ENCODE measurements around the gene PHACTR1. TPM values are rescaled to one million over a fixed set of nuclear protein-coding genes. Genes with fewer than 3 reads are reported as not detected.

The PHACTR1 gene
- total RNA-seq, 4 donors from 2014 or later: 1.2 to 3.2 (median 1.6) TPM; not detected in 1

DNA sequence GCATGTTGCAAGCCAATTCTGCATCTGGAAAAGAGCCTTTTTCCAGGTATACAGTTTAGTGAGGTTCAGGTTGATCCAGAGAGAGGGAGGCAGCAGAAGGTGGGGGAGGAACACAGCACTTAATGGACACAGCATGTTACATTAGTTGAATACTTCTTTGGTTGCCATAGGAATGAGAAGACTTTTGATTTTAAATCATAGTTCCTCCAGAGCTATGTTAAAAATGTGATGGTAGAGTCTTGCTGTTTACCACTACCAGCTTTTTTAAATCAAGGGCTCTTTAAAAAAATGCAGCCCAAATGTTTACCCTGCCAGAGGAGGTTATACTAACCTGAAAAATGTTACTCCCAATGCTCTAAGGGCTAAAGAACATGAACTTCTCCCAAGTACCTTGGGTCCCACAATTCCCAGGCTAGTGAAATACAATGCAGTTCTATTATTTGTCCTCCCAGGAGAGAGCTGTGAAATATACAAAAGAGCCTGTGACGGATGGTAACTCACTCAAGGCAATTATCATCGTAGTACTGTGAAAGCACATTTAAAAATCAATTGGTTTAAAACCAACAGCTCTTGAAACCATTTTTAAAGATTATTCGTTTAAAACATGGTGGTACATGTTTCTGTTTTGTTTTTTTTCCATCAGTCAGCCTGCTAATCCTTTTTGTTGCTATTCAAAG, 6.9 kb upstream of the PHACTR1 start:
- Histone ChIP-seq H3K36me3 (no peaks in the 10 kb centered on the region), H3K4me1 (no peaks in the 10 kb centered on the region), H3K9me3 (no peaks in the 10 kb centered on the region), H3K27me3 (peaks cover 9% of the 10 kb centered on the region), H3K27ac (no peak overlapping the region), H3K4me3 (no peak overlapping the region)
- no peak for DNase-seq
- 54 to 56% methylated on average over 3 of the region's 3 CpGs for WGBS, 2 donors (ENCODE audit: low coverage in 1 of 2)
- no peak for TF ChIP-seq POLR2A (IDR thresholded peaks at IDR 0.05)
- no peak for TF ChIP-seq POLR2AphosphoS5 (IDR thresholded peaks at IDR 0.05)
- no peak for TF ChIP-seq EP300 (IDR thresholded peaks at IDR 0.05; ENCODE audit: low read depth)
- TF ChIP-seq, protein P1, sequence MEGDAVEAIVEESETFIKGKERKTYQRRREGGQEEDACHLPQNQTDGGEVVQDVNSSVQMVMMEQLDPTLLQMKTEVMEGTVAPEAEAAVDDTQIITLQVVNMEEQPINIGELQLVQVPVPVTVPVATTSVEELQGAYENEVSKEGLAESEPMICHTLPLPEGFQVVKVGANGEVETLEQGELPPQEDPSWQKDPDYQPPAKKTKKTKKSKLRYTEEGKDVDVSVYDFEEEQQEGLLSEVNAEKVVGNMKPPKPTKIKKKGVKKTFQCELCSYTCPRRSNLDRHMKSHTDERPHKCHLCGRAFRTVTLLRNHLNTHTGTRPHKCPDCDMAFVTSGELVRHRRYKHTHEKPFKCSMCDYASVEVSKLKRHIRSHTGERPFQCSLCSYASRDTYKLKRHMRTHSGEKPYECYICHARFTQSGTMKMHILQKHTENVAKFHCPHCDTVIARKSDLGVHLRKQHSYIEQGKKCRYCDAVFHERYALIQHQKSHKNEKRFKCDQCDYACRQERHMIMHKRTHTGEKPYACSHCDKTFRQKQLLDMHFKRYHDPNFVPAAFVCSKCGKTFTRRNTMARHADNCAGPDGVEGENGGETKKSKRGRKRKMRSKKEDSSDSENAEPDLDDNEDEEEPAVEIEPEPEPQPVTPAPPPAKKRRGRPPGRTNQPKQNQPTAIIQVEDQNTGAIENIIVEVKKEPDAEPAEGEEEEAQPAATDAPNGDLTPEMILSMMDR (IDR thresholded peaks at IDR 0.05): no peak
- intact Hi-C loops (cut with DNase I; ENCODE audit: low total_unique reads): no loop called here
- in situ Hi-C loops (cut with MboI; ENCODE audit: low pct_ligation_motif_present in 1 of 4, low pct_unique_long_range_greater_than_20kb in 1 of 4, low sequenced_read_pairs in 3 of 4): no loop called here

DNA sequence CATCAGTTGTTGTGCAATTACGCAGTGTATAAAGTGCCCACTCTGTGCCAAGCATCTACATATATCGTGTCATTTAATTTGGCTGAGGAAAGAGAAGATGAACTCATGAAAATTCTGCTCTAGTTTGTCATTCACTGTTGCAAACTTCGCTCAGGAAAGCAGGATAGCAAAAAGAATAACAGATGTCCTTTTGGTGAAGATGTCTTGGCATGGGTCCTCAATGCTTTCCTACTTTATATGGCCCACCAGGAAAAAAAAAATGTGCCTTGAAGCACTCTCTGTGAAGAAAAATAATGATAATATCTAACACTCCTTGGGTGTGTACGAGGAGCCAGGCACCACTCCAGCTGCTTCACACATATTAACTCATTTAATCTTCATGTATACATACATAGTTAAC, 5.6 kb upstream of the PHACTR1 start:
- DNase-seq: no peak
- Histone ChIP-seq H3K27ac (no peak overlapping the region), H3K4me3 (no peak overlapping the region), H3K4me1 (no peaks in the 10 kb centered on the region), H3K36me3 (no peaks in the 10 kb centered on the region), H3K9me3 (no peaks in the 10 kb centered on the region), H3K27me3 (peaks cover 19% of the 10 kb centered on the region)
- WGBS, 2 donors (ENCODE audit: low coverage in 1 of 2): 63 to 71% methylated on average over 3 to 4 of the region's 4 CpGs
- in situ Hi-C loops (cut with MboI; ENCODE audit: low pct_ligation_motif_present in 1 of 4, low pct_unique_long_range_greater_than_20kb in 1 of 4, low sequenced_read_pairs in 3 of 4): no loop called here
- intact Hi-C loops (cut with DNase I; ENCODE audit: low total_unique reads): no loop called here
- TF ChIP-seq EP300 (IDR thresholded peaks at IDR 0.05; ENCODE audit: low read depth): no peak
- TF ChIP-seq, protein P1 (IDR thresholded peaks at IDR 0.05): no peak
- no peak for TF ChIP-seq POLR2AphosphoS5 (IDR thresholded peaks at IDR 0.05)
- TF ChIP-seq POLR2A (IDR thresholded peaks at IDR 0.05): no peak

DNA sequence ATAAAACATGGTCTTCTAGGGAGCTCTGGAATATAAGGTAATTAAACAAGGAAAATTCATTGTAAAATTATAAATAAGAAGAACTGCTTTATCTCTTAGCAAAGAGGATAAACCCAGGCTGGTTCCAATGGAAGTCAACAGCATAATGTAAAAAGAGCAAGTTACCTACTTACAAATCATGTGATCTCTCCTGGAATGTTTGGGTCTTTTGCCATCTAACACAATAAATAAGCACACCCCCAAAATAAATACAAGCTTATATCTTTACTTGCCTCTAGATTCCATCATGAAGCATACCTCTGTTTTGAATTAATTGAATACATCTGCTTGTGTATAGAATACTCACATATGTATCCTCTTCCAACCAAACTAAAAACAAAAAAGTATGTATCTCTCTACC, 2.5 kb upstream of the PHACTR1 start:
- Histone ChIP-seq H3K27me3 (peaks cover 45% of the 10 kb centered on the region), H3K4me1 (no peaks in the 10 kb centered on the region), H3K4me3 (no peak overlapping the region), H3K9me3 (no peaks in the 10 kb centered on the region), H3K36me3 (no peaks in the 10 kb centered on the region), H3K27ac (no peak overlapping the region)
- intact Hi-C loops (cut with DNase I; ENCODE audit: low total_unique reads): no loop called here
- TF ChIP-seq, protein P1 (IDR thresholded peaks at IDR 0.05): no peak
- TF ChIP-seq EP300 (IDR thresholded peaks at IDR 0.05; ENCODE audit: low read depth): no peak
- TF ChIP-seq POLR2AphosphoS5 (IDR thresholded peaks at IDR 0.05): no peak
- no peak for TF ChIP-seq POLR2A (IDR thresholded peaks at IDR 0.05)
- in situ Hi-C loops (cut with MboI; ENCODE audit: low pct_ligation_motif_present in 1 of 4, low pct_unique_long_range_greater_than_20kb in 1 of 4, low sequenced_read_pairs in 3 of 4): no loop called here
- no peak for DNase-seq

DNA sequence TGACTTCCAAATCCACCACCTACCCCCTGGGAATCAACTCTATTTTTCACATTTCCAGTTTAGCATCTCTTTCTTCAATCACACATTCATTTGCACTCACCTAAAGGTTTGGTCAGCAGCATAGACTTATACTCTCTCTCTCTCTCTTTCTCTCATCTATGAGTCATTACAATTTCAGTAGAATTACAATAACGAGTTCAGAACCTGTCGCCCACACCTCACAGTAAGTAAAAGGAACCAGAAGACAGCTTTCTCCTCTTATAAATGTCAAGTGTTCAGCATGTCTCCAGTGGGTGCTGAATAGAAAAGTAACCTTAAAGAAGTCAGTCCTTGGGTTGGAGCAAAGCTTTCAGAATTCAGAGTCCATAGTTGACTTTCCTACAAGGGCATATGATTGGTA, 1.1 kb upstream of the PHACTR1 start:
- Histone ChIP-seq H3K9me3 (no peaks in the 10 kb centered on the region), H3K27me3 (peaks cover 54% of the 10 kb centered on the region), H3K27ac (no peak overlapping the region), H3K4me1 (no peaks in the 10 kb centered on the region), H3K36me3 (no peaks in the 10 kb centered on the region), H3K4me3 (no peak overlapping the region)
- intact Hi-C loops (cut with DNase I; ENCODE audit: low total_unique reads) (no loop called here), in situ Hi-C loops (cut with MboI; ENCODE audit: low pct_ligation_motif_present in 1 of 4, low pct_unique_long_range_greater_than_20kb in 1 of 4, low sequenced_read_pairs in 3 of 4) (no loop called here)
- no peak for DNase-seq
- WGBS, 2 donors (ENCODE audit: low coverage in 1 of 2): 61 to 65% methylated on average over 2 of the region's 2 CpGs
- TF ChIP-seq POLR2AphosphoS5 (IDR thresholded peaks at IDR 0.05): no peak
- TF ChIP-seq EP300 (IDR thresholded peaks at IDR 0.05; ENCODE audit: low read depth): no peak
- no peak for TF ChIP-seq POLR2A (IDR thresholded peaks at IDR 0.05)
- TF ChIP-seq, protein P1 (IDR thresholded peaks at IDR 0.05): no peak
